HepG2 (cell line): ENCODE data around the gene LRP5. TPM values are rescaled to one million over a fixed set of nuclear protein-coding genes. Genes with fewer than 3 reads are reported as not detected.

ENCODE experiments used
- BRD4 ChIP-seq: sonication (generic); formaldehyde crosslinking; IDR thresholded peaks from 2 replicates; pipeline ENCODE4 v1.4.0; 2020; ENCODE audit warnings: missing genetic modification reagents
- FOXC1 ChIP-seq: sonication (generic); formaldehyde crosslinking; IDR thresholded peaks from 2 replicates; pipeline ENCODE4 v1.8.0; 2022; ENCODE audit warnings: mild to moderate bottlenecking, missing genetic modification reagents, borderline replicate concordance
- PLSCR1 ChIP-seq: sonication (generic); formaldehyde crosslinking; IDR thresholded peaks from 2 replicates; pipeline ENCODE4 v1.5.0; 2020; ENCODE audit warnings: missing genetic modification reagents, mild to moderate bottlenecking, borderline replicate concordance
- POGK ChIP-seq: sonication (generic); formaldehyde crosslinking; conservative IDR thresholded peaks from 2 replicates; pipeline ENCODE4 v1.8.0; 2022; ENCODE audit warnings: mild to moderate bottlenecking, moderate library complexity, missing genetic modification reagents
- REST ChIP-seq, 2 experiments: IDR thresholded peaks; 2 replicates each; pipeline ENCODE4 v1.6.1; 2011 to 2012; ENCODE audit warnings: low read length in 2 of 2, borderline replicate concordance in 1 of 2, low read depth in 1 of 2, mild to moderate bottlenecking in 1 of 2, moderate library complexity in 1 of 2
- RFX3 ChIP-seq: IDR thresholded peaks from 2 replicates; pipeline ENCODE4 v1.6.1; 2016; ENCODE audit warnings: missing biosample characterization, missing genetic modification reagents
- RFX5 ChIP-seq: IDR thresholded peaks from 2 replicates; pipeline ENCODE4 v1.6.1; 2011; ENCODE audit warnings: low read depth, low read length, improper control_type of control experiment
- TOE1 ChIP-seq: sonication (generic); formaldehyde crosslinking; IDR thresholded peaks from 2 replicates; pipeline ENCODE4 v1.4.0; 2020; ENCODE audit warnings: mild to moderate bottlenecking, missing genetic modification reagents
- ZNF331 ChIP-seq: sonication (generic); formaldehyde crosslinking; IDR thresholded peaks from 2 replicates; pipeline ENCODE4 v1.4.0; 2020; ENCODE audit warnings: missing genetic modification reagents
- ZNF350 ChIP-seq: sonication (generic); formaldehyde crosslinking; IDR thresholded peaks from 2 replicates; pipeline ENCODE4 v1.4.0; 2020; ENCODE audit warnings: mild to moderate bottlenecking, low read depth, missing genetic modification reagents, borderline replicate concordance
- ZNF552 ChIP-seq: sonication (generic); formaldehyde crosslinking; IDR thresholded peaks from 2 replicates; pipeline ENCODE4 v1.9.0; 2022; ENCODE audit warnings: missing genetic modification reagents, mild to moderate bottlenecking, borderline replicate concordance
- ZNF792 ChIP-seq: IDR thresholded peaks from 2 replicates; pipeline ENCODE4 v1.6.1; 2016
- polyA plus RNA-seq, 8 experiments: library from polyadenylated mRNA; depleted of rRNA in 3 of 8; stranded (reverse) in 7 of 8; unstranded in 1 of 8; fragments of >200 nt; fragmentation: Illumina TruSeq in 4 of 8; extraction: Trizol in 4 of 8; gene quantifications; 2 replicates each; pipeline versions ENCODE4 v1.2.1 to v1.2.3, GENCODE V29; 2011 to 2016; ENCODE audit warnings: low read depth in 4 of 8, missing spikeins in 1 of 8, mixed read lengths in 1 of 8; ENCODE audit not compliant: insufficient read depth in 1 of 8
- total RNA-seq, 5 experiments: library from RNA; depleted of rRNA; stranded (reverse); fragments of >200 nt; fragmentation: Illumina TruSeq; extraction: Trizol; gene quantifications; 2 replicates each; pipeline ENCODE4 v1.2.3, GENCODE V29; 2016; ENCODE audit warnings: low read depth in 1 of 5
- TF ChIP-seq, protein P1 (sequence below): sonication (generic); formaldehyde crosslinking; IDR thresholded peaks from 2 replicates; pipeline ENCODE4 v1.8.0; 2022; ENCODE audit warnings: mild to moderate bottlenecking, missing genetic modification reagents, moderate library complexity
- TF ChIP-seq, protein P2 (sequence below): sonication (generic); formaldehyde crosslinking; IDR thresholded peaks from 2 replicates; pipeline ENCODE4 v1.5.1; 2020; ENCODE audit warnings: mild to moderate bottlenecking, missing genetic modification reagents, borderline replicate concordance

Gene LRP5
- total and polyA plus RNA-seq, 2 of the 13 experiments (the other 11 are each of a cell fraction or from before 2014, with no cell fraction given) = 40.4 to 64.0 TPM

- peak in 1 of 2 experiments; percentile 41; a peak in 1 of 4 replicates for TF ChIP-seq REST (IDR thresholded peaks at IDR 0.05; ENCODE audit: borderline replicate concordance in 1 of 2, low read depth in 1 of 2, low read length in 2 of 2)
- TF ChIP-seq ZNF350 (CRISPR knock-in tag) = 0 out of 2 replicates have a peak, but pooled peaks have one; percentile 54
- TF ChIP-seq, protein P1, sequence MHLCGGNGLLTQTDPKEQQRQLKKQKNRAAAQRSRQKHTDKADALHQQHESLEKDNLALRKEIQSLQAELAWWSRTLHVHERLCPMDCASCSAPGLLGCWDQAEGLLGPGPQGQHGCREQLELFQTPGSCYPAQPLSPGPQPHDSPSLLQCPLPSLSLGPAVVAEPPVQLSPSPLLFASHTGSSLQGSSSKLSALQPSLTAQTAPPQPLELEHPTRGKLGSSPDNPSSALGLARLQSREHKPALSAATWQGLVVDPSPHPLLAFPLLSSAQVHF (CRISPR knock-in tag) = peak; percentile 37; the same call in 1 of the 2 replicates
- 0 out of 2 replicates have a peak, but pooled peaks have one; percentile 20 for TF ChIP-seq RFX3 (CRISPR knock-in tag)
- peak; percentile 63 for TF ChIP-seq RFX5
- TF ChIP-seq POGK (CRISPR knock-in tag) = peak; percentile 39; the same call in 1 of the 2 replicates
- peak; percentile 46; the same call in 1 of the 2 replicates for TF ChIP-seq ZNF331
- TF ChIP-seq PLSCR1 (CRISPR knock-in tag) = 0 out of 2 replicates have a peak, but pooled peaks have one; percentile 20
- peak; percentile 70; the same call in 1 of the 2 replicates for TF ChIP-seq FOXC1 (CRISPR knock-in tag)
- TF ChIP-seq TOE1 (CRISPR knock-in tag) = 0 out of 2 replicates have a peak, but pooled peaks have one; percentile 33
- peak; percentile 48; the same call in 1 of the 2 replicates for TF ChIP-seq ZNF792 (CRISPR knock-in tag)
- 0 out of 2 replicates have a peak, but pooled peaks have one; percentile 74 for TF ChIP-seq BRD4 (CRISPR knock-in tag)
- 0 out of 2 replicates have a peak, but pooled peaks have one; percentile 24 for TF ChIP-seq ZNF552 (CRISPR knock-in tag)
- TF ChIP-seq, protein P2, sequence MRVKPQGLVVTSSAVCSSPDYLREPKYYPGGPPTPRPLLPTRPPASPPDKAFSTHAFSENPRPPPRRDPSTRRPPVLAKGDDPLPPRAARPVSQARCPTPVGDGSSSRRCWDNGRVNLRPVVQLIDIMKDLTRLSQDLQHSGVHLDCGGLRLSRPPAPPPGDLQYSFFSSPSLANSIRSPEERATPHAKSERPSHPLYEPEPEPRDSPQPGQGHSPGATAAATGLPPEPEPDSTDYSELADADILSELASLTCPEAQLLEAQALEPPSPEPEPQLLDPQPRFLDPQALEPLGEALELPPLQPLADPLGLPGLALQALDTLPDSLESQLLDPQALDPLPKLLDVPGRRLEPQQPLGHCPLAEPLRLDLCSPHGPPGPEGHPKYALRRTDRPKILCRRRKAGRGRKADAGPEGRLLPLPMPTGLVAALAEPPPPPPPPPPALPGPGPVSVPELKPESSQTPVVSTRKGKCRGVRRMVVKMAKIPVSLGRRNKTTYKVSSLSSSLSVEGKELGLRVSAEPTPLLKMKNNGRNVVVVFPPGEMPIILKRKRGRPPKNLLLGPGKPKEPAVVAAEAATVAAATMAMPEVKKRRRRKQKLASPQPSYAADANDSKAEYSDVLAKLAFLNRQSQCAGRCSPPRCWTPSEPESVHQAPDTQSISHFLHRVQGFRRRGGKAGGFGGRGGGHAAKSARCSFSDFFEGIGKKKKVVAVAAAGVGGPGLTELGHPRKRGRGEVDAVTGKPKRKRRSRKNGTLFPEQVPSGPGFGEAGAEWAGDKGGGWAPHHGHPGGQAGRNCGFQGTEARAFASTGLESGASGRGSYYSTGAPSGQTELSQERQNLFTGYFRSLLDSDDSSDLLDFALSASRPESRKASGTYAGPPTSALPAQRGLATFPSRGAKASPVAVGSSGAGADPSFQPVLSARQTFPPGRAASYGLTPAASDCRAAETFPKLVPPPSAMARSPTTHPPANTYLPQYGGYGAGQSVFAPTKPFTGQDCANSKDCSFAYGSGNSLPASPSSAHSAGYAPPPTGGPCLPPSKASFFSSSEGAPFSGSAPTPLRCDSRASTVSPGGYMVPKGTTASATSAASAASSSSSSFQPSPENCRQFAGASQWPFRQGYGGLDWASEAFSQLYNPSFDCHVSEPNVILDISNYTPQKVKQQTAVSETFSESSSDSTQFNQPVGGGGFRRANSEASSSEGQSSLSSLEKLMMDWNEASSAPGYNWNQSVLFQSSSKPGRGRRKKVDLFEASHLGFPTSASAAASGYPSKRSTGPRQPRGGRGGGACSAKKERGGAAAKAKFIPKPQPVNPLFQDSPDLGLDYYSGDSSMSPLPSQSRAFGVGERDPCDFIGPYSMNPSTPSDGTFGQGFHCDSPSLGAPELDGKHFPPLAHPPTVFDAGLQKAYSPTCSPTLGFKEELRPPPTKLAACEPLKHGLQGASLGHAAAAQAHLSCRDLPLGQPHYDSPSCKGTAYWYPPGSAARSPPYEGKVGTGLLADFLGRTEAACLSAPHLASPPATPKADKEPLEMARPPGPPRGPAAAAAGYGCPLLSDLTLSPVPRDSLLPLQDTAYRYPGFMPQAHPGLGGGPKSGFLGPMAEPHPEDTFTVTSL (CRISPR knock-in tag) = peak; percentile 53; the same call in 1 of the 2 replicates
Observed at GRCh38 chr11:68271781-68272608, 40.4 kb upstream of the LRP5 start, which contains the start of gene C11orf24 (continued).
